ENCODE results near the gene SFXN5. TPM values are rescaled to one million over a fixed set of nuclear protein-coding genes. Genes with fewer than 3 reads are reported as not detected.

The SFXN5 gene
- total RNA-seq, 1 donor from 2014 or later: 13.7 TPM

GRCh38 chr2:72999729-73000725 lies 71.5 kb downstream of the SFXN5 start:
- no peaks in the 10 kb centered on the region for H3K9me3 Mint-ChIP-seq (ENCODE audit: unreplicated experiment)
- H3K4me1 Mint-ChIP-seq (ENCODE audit: low read depth, unreplicated experiment): peaks cover 2% of the 10 kb centered on the region
- no peak for TF ChIP-seq CTCF (IDR thresholded peaks at IDR 0.05; ENCODE audit: partially characterized antibody, unreplicated experiment)
- no peaks in the 10 kb centered on the region for H3K36me3 Mint-ChIP-seq (ENCODE audit: unreplicated experiment)
- H3K27me3 Mint-ChIP-seq (ENCODE audit: unreplicated experiment): peaks cover 9% of the 10 kb centered on the region
- no peak overlapping the region for H3K4me3 Mint-ChIP-seq (ENCODE audit: unreplicated experiment)
- H3K27ac Mint-ChIP-seq (ENCODE audit: unreplicated experiment): no peak overlapping the region
- no peak for DNase-seq

GRCh38 chr2:72998724-72999123 lies 72.8 kb downstream of the SFXN5 start:
- Mint-ChIP-seq H3K27me3 (ENCODE audit: unreplicated experiment) (peaks cover 10% of the 10 kb centered on the region), H3K4me1 (ENCODE audit: low read depth, unreplicated experiment) (no peaks in the 10 kb centered on the region), H3K9me3 (ENCODE audit: unreplicated experiment) (no peaks in the 10 kb centered on the region), H3K36me3 (ENCODE audit: unreplicated experiment) (no peaks in the 10 kb centered on the region), H3K4me3 (ENCODE audit: unreplicated experiment) (no peak overlapping the region), H3K27ac (ENCODE audit: unreplicated experiment) (no peak overlapping the region)
- TF ChIP-seq CTCF (IDR thresholded peaks at IDR 0.05; ENCODE audit: partially characterized antibody, unreplicated experiment): no peak
- DNase-seq: no peak

- no peaks in the 10 kb centered on the region for H3K36me3 Mint-ChIP-seq (ENCODE audit: unreplicated experiment)
- DNase-seq: no peak
- peaks cover 8% of the 10 kb centered on the region for H3K27me3 Mint-ChIP-seq (ENCODE audit: unreplicated experiment)
- TF ChIP-seq CTCF (IDR thresholded peaks at IDR 0.05; ENCODE audit: partially characterized antibody, unreplicated experiment): no peak
- H3K4me3 Mint-ChIP-seq (ENCODE audit: unreplicated experiment): no peak overlapping the region
- no peak overlapping the region for H3K27ac Mint-ChIP-seq (ENCODE audit: unreplicated experiment)
- H3K4me1 Mint-ChIP-seq (ENCODE audit: low read depth, unreplicated experiment): no peaks in the 10 kb centered on the region
- no peaks in the 10 kb centered on the region for H3K9me3 Mint-ChIP-seq (ENCODE audit: unreplicated experiment)
Measured at GRCh38 chr2:72998234-72998651, 73.3 kb downstream of the SFXN5 start.

- Mint-ChIP-seq H3K27me3 (ENCODE audit: unreplicated experiment) (peaks cover 8% of the 10 kb centered on the region), H3K4me1 (ENCODE audit: low read depth, unreplicated experiment) (no peaks in the 10 kb centered on the region), H3K9me3 (ENCODE audit: unreplicated experiment) (no peaks in the 10 kb centered on the region), H3K36me3 (ENCODE audit: unreplicated experiment) (no peaks in the 10 kb centered on the region), H3K4me3 (ENCODE audit: unreplicated experiment) (no peak overlapping the region), H3K27ac (ENCODE audit: unreplicated experiment) (no peak overlapping the region)
- no peak for TF ChIP-seq CTCF (IDR thresholded peaks at IDR 0.05; ENCODE audit: partially characterized antibody, unreplicated experiment)
- no peak for DNase-seq
Measured at GRCh38 chr2:72996117-72996502, 75.4 kb downstream of the SFXN5 start.
